ENCODE data around the gene CCDC7.
"Not testable (repeated sequence)": the region's sequence is repeated elsewhere in the genome, so short reads cannot be mapped to it uniquely, and the experiment has no call there.

Gene CCDC7

DNA sequence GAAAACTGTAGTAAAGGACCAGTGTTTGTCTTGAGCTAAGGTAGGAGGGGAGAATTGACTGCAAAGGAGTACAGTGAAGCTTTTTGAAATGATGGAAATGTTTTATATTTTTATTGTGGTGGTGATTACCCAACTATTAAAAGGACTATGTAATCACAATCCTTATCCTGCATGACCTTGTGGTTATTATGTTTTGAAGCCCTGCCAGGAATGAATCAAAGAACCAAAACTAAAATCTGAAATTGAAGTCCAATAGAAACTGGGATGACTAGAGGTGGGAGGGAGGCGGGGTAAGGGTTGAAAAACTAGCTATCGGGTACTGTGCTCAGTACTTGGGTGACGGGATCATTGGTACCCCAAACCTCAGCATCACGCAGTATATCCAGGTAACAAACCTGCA lies 8.2 kb downstream of the CCDC7 start:
- DNase-seq (ENCODE audit: low spot score) = no peak

GRCh38 chr10:32459051-32459698 lies 13.2 kb downstream of the CCDC7 start:
- no peak for DNase-seq (ENCODE audit: low spot score)

GRCh38 chr10:32461203-32461602 lies 15.3 kb downstream of the CCDC7 start:
- DNase-seq (ENCODE audit: low spot score) = no peak

DNA sequence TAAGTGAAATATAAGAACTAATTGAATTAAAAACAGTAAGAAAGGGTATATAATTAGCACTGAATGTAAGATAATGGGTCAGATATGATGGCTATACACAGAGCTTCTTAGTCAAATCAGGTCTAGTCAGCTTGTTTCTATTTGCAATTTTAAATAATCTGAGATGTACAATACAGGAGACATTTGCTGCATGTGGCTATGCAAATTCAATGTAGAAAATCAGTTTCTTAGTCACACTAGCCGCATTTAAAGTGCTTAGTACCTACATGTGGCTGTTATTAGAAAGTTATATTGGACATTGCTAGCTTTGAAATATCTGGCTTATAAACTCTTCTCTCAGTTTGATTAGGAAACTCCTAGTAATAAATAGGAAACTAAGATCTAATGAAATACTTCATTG lies 25.3 kb downstream of the CCDC7 start:
- no peak for DNase-seq (ENCODE audit: low spot score)

DNA sequence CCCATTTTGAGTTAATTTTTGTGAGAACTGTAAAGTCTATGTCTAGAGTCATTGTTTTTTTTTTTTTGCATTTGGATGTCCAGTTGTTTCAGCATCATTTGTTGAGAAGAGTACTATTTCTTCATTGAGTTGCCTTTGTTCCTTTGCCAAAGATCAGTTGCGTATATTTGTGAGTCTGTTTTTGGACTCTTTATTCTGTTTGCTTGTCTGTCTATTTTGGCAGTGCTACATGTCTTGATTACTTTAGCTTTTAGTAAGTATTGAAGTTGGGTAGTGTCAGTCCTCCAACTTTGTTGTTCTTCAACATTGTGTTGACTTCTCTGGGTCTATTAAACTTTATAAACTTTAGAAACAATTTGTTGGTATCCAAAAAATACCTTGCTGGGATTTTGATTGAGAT lies 31.6 kb downstream of the CCDC7 start:
- no peak for DNase-seq (ENCODE audit: low spot score)

- DNase-seq (ENCODE audit: low spot score) = no peak
Measured at GRCh38 chr10:32481606-32482005, 35.7 kb downstream of the CCDC7 start.

GRCh38 chr10:32483019-32483502 lies 37.1 kb downstream of the CCDC7 start:
- not testable (repeated sequence) for DNase-seq (ENCODE audit: low spot score)

DNA sequence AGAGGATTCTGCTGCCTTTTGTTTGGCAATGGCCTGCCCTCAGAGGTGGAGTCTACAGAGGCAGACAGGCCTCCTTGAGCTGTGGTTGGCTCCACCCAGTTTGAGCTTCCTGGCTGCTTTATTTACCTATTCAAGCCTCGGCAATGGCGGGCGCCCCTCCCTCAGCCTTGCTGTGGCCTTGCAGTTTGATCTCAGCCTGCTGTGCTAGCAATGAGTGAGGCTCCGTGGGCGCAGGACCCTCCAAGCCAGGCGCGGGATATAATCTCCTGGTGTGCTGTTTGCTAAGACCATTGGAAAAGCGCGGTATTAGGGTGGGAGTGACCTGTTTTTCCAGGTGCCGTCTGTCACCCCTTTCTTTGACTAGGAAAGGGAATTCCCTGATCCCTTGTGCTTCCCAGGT lies 42.1 kb downstream of the CCDC7 start:
- DNase-seq (ENCODE audit: low spot score) = not testable (repeated sequence)

DNA sequence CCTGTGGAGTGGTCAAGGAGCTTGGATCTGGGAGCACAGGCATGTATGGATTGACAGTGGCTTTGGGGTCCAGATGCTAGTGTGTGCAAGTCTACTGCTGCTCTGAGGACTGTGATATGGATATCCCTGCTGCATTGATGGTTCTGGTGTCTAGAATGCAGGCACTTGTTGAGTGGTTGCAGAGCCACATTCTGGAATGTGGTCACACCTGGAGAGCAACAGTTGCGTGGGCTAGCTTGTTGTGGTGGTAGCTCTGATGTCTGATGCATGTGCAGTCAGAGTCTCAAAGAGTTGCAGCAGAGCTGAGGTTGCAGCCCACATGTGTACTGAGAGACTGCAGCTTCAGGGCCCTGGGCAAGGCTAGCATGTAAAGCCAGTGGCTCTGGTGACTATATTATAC lies 43.2 kb downstream of the CCDC7 start:
- DNase-seq (ENCODE audit: low spot score) = no peak

GRCh38 chr10:32489901-32490300 lies 44.0 kb downstream of the CCDC7 start:
- peak; percentile 15 for DNase-seq (ENCODE audit: low spot score)

GRCh38 chr10:32494562-32494961 lies 48.6 kb downstream of the CCDC7 start:
- not testable (repeated sequence) for DNase-seq (ENCODE audit: low spot score)

GRCh38 chr10:32500136-32500535 lies 54.2 kb downstream of the CCDC7 start:
- not testable (repeated sequence) for DNase-seq (ENCODE audit: low spot score)

DNA sequence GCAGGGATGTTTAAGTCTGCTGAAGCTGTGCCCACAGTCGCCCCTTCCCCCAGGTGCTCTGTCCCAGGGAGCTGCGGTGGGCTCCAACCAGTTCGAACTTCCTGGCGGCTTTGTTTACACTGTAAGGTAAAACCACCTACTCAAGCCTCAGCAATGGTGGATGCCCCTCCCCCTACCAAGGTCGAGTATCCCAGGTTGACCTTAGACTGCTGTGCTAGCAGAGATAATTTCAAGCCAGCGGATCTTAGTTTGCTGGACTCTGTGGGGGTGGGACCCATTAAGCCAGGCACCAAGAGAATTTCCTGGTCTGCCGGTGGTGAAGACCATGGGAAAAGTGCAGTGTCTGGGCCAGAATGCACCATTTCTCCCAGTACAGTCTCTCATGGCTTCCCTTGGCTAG lies 56.0 kb downstream of the CCDC7 start:
- no peak for DNase-seq (ENCODE audit: low spot score)

DNA sequence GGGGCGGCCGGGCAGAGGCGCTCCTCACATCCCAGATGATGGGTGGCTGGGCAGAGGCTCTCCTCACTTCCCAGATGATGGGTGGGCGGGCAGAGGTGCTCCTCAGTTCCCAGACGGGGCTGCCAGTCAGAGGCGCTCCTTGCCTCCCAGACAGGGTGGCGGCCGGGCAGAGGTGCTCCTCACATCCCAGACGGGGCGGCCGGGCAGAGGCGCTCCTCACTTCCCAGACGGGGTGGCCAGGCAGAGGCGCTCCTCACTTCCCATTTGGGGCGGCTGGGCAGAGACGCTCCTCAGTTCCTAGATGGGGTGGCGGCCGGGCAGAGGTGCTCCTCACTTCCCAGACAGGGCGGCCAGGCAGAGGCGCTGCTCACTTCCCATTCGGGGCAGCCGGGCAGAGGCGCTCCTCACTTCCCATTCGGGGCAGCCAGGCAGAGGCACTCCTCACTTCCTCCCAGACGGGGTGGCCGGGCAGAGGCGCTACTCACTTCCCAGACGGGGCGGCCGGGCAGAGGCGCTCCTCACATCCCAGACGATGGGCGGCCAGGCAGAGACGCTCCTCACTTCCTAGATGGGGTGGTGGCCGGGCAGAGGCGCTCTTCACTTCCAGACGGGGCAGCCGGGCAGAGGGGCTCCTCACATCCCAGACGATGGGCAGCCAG lies 60.0 kb downstream of the CCDC7 start:
- not testable (repeated sequence) for DNase-seq (ENCODE audit: low spot score)

DNA sequence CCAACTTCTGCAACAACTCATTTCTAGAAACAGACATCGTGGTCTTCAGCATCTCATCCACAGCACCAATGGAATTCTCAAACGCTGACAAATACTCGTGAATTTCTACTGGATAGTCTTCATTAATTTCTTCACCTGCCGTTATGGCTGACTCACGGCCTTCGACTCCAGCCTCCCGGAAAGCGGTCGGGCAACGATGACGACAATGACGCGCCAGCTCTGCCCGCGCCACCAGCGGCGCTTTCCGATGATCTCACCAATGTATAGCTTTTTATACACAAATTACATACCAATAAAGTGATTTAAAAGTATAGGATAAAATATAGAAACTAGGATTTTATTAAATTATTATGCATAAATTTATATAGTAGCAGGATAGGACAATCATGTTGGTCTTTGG lies 65.7 kb downstream of the CCDC7 start:
- DNase-seq (ENCODE audit: low spot score) = no peak

- no peak for DNase-seq (ENCODE audit: low spot score)
Measured at GRCh38 chr10:32516567-32517495, 70.9 kb downstream of the CCDC7 start.

DNA sequence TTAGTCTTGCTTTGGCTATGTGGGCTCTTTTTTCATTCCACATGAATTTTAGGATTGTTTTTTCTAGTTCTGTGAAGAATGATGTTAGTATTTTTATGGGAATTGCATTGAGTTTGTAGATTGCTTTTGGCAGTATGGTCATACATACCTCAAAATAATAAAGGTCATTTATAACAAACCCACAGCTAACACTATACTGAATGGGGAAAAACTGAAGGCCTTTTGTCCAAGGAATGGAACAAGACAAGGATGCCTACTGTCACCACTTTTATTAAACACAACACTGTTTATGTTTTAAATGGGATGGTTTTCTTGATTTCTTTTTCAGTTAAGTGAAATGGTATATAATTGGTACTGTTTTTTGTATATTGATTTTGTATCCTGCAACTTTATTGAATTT lies 84.3 kb downstream of the CCDC7 start:
- DNase-seq (ENCODE audit: low spot score) = no peak

GRCh38 chr10:32538256-32538655 lies 92.3 kb downstream of the CCDC7 start:
- DNase-seq (ENCODE audit: low spot score) = no peak

DNA sequence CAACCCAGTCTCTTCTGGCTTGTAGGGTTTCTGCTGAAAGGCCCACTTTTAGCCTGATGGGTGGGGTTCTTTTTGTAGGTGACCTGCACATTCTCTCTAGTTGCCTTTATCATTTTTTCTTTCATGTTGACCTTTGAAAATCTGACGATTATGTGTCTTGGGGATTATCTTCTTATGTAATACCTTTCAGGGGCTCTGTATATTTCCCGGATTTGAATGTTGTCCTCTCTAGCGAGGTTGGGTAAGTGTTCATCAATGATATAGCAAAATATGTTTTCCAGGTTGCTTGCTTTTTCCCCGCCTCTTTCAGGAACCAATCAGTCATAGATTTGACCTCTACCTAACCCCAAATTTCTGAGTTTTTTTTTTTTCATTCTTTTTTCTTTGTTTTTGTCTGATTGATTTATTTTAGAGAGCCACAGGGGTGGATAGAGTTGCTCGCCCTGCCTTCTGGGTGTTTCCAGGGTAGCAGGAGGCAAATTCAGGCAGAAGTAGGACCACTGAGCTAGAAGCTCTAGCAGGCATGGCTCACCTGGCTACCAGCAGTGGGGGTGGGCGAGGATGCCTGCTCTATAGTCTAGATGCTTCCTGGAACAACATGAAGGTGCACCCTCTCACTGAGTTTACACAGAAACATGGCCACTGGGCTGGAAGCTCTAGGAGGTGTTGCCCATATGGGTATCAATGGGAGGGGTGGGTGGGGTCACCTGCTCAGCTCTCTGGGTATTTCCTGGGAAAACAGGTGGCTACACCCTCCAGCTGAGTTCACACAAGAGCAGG lies 94.9 kb downstream of the CCDC7 start:
- no peak for DNase-seq (ENCODE audit: low spot score)

GRCh38 chr10:32548208-32548607 lies 102.3 kb downstream of the CCDC7 start:
- DNase-seq (ENCODE audit: low spot score) = no peak

GRCh38 chr10:32556783-32557395 lies 110.9 kb downstream of the CCDC7 start:
- no peak for DNase-seq (ENCODE audit: low spot score)

All from hepatic stellate cell (primary cell).